Activated T-cell treated with anti-CD3 and anti-CD28 coated beads, Interleukin-2, amount 50 U/mL, for 72 hours (primary cell): Measurements from ENCODE around the gene TBPL1. TPM values are rescaled to one million over a fixed set of nuclear protein-coding genes. Genes with fewer than 3 reads are reported as not detected.
"Not testable (repeated sequence)": the region's sequence is repeated elsewhere in the genome, so short reads cannot be mapped to it uniquely, and the experiment has no call there.

ENCODE experiments used
- ATAC-seq, 2 donors: fragments of 150-1000 bp; cut with Tn5 transposase; replicated peaks in 1 of 2; 2 replicates each; pipeline ENCODE4 v1.10.0; 2021; ENCODE audit warnings: moderate library complexity in 2 of 2, mild to moderate bottlenecking in 1 of 2
- DNase-seq, 2 donors: peaks; one replicate each; pipeline ENCODE4 v3.0.0; 2021 to 2022; ENCODE audit warnings: mixed read lengths in 1 of 2
- H3K27ac Mint-ChIP-seq: one replicate; pipeline ENCODE4 v1.8.0; 2022; ENCODE audit warnings: mild to moderate bottlenecking, moderate library complexity, mixed read lengths
- H3K27me3 Mint-ChIP-seq: one replicate; pipeline ENCODE4 v1.8.0; 2022; ENCODE audit warnings: low read depth, mixed read lengths
- H3K36me3 Mint-ChIP-seq, 2 donors: one replicate each; pipeline ENCODE4 v1.8.0; 2022; ENCODE audit warnings: mixed read lengths in 2 of 2, mild to moderate bottlenecking in 1 of 2; ENCODE audit not compliant: insufficient read depth in 2 of 2
- H3K4me1 Mint-ChIP-seq: one replicate; pipeline ENCODE4 v1.8.0; 2022; ENCODE audit warnings: low read depth, mixed read lengths
- H3K4me3 Mint-ChIP-seq, 2 donors: one replicate each; pipeline ENCODE4 v1.8.0; 2022; ENCODE audit warnings: mild to moderate bottlenecking in 2 of 2, mixed read lengths in 2 of 2, moderate library complexity in 2 of 2
- H3K9me3 Mint-ChIP-seq, 2 donors: one replicate each; pipeline ENCODE4 v1.8.0; 2022; ENCODE audit warnings: mixed read lengths in 2 of 2
- total RNA-seq, 2 donors: library from RNA; stranded (reverse); gene quantifications; one replicate each; pipeline ENCODE4 v1.2.3, GENCODE V29; 2022

Gene TBPL1
- total RNA-seq = 10 to 100 TPM; 32.9 to 34.7 TPM

GRCh38 chr6:133952815-133953633 is at the start of gene TBPL1:
TSS of gene TBPL1 (plus strand) at chr6:133953224. CDS start at chr6:133980126, 26,902 bp downstream.
- H3K27me3 Mint-ChIP-seq = no peaks in the 10 kb centered on the region
- ATAC-seq (peak; percentile 96 to 97), DNase-seq (peak; percentile 86 to 89)
- peak within 1 kb of the TSS; percentile 91 to 95 for H3K4me3 Mint-ChIP-seq
- peaks cover 48% of the 10 kb centered on the region for H3K4me1 Mint-ChIP-seq
- peak within 1 kb of the TSS; percentile 94 for H3K27ac Mint-ChIP-seq
- H3K36me3 Mint-ChIP-seq = peaks cover 4 to 7% of the 10 kb centered on the region in 2 donors
- H3K9me3 Mint-ChIP-seq = no peaks in the 10 kb centered on the region

- DNase-seq (no peak), ATAC-seq (no peak)
- H3K9me3 Mint-ChIP-seq = no peaks in the 10 kb centered on the region
- H3K27ac Mint-ChIP-seq = no peak overlapping the region
- peaks cover 55% of the 10 kb centered on the region for H3K27me3 Mint-ChIP-seq
- no peaks in the 10 kb centered on the region for H3K4me1 Mint-ChIP-seq
- no peak overlapping the region for H3K4me3 Mint-ChIP-seq
- H3K36me3 Mint-ChIP-seq = no peaks in the 10 kb centered on the region
Observed at GRCh38 chr6:133903855-133904254, 49.2 kb upstream of the TBPL1 start.

GRCh38 chr6:133906050-133906449 is 47.0 kb upstream of the TBPL1 start:
- Mint-ChIP-seq H3K27ac (no peak overlapping the region), H3K36me3 (no peaks in the 10 kb centered on the region), H3K4me1 (no peaks in the 10 kb centered on the region), H3K4me3 (no peak overlapping the region), H3K27me3 (peaks cover 65% of the 10 kb centered on the region), H3K9me3 (no peaks in the 10 kb centered on the region)
- DNase-seq (no peak), ATAC-seq (no peak)

GRCh38 chr6:133916650-133917151 is 36.3 kb upstream of the TBPL1 start:
- no peaks in the 10 kb centered on the region for H3K36me3 Mint-ChIP-seq
- H3K9me3 Mint-ChIP-seq = no peaks in the 10 kb centered on the region
- peaks cover 21% of the 10 kb centered on the region for H3K27me3 Mint-ChIP-seq
- DNase-seq (peak; percentile 80 to 85), ATAC-seq (peak; percentile 51 to 67)
- H3K4me1 Mint-ChIP-seq = no peaks in the 10 kb centered on the region
- no peak overlapping the region for H3K4me3 Mint-ChIP-seq
- no peak overlapping the region for H3K27ac Mint-ChIP-seq

GRCh38 chr6:133917781-133918180 is 35.2 kb upstream of the TBPL1 start:
- no peak for DNase-seq
- Mint-ChIP-seq H3K27ac (no peak overlapping the region), H3K4me1 (no peaks in the 10 kb centered on the region), H3K4me3 (no peak overlapping the region), H3K9me3 (no peaks in the 10 kb centered on the region), H3K27me3 (peaks cover 21% of the 10 kb centered on the region), H3K36me3 (no peaks in the 10 kb centered on the region)
- ATAC-seq = no peak

GRCh38 chr6:133918208-133918930 is 34.7 kb upstream of the TBPL1 start:
- no peaks in the 10 kb centered on the region for H3K4me1 Mint-ChIP-seq
- DNase-seq (no peak), ATAC-seq (no peak)
- no peak overlapping the region for H3K4me3 Mint-ChIP-seq
- no peaks in the 10 kb centered on the region for H3K9me3 Mint-ChIP-seq
- H3K27me3 Mint-ChIP-seq = peaks cover 16% of the 10 kb centered on the region
- H3K27ac Mint-ChIP-seq = no peak overlapping the region
- no peaks in the 10 kb centered on the region for H3K36me3 Mint-ChIP-seq

GRCh38 chr6:133919362-133919761 is 33.7 kb upstream of the TBPL1 start:
- no peaks in the 10 kb centered on the region for H3K4me1 Mint-ChIP-seq
- DNase-seq (no peak), ATAC-seq (no peak)
- no peaks in the 10 kb centered on the region for H3K9me3 Mint-ChIP-seq
- peaks cover 17% of the 10 kb centered on the region for H3K27me3 Mint-ChIP-seq
- H3K36me3 Mint-ChIP-seq = no peaks in the 10 kb centered on the region
- H3K27ac Mint-ChIP-seq = no peak overlapping the region
- no peak overlapping the region for H3K4me3 Mint-ChIP-seq

GRCh38 chr6:133921249-133921859 is 31.7 kb upstream of the TBPL1 start:
- no peak overlapping the region for H3K4me3 Mint-ChIP-seq
- H3K4me1 Mint-ChIP-seq = no peaks in the 10 kb centered on the region
- no peaks in the 10 kb centered on the region for H3K36me3 Mint-ChIP-seq
- peaks cover 17% of the 10 kb centered on the region for H3K27me3 Mint-ChIP-seq
- no peaks in the 10 kb centered on the region for H3K9me3 Mint-ChIP-seq
- DNase-seq = peak; percentile 77 to 80
- no peak overlapping the region for H3K27ac Mint-ChIP-seq
- ATAC-seq = peak; percentile 72

GRCh38 chr6:133923938-133924593 is 29.0 kb upstream of the TBPL1 start:
- Mint-ChIP-seq H3K36me3 (no peaks in the 10 kb centered on the region), H3K4me3 (no peak overlapping the region), H3K4me1 (no peaks in the 10 kb centered on the region), H3K27me3 (peaks cover 23% of the 10 kb centered on the region), H3K27ac (no peak overlapping the region), H3K9me3 (no peaks in the 10 kb centered on the region)
- ATAC-seq (peak; percentile 76 to 78), DNase-seq (peak; percentile 52 to 53)

- not testable (repeated sequence) for H3K27ac Mint-ChIP-seq, DNase-seq, H3K4me1 Mint-ChIP-seq, ATAC-seq, H3K36me3 Mint-ChIP-seq, H3K4me3 Mint-ChIP-seq
- H3K9me3 Mint-ChIP-seq = peaks cover 3 to 12% of the 10 kb centered on the region in 2 donors
- peaks cover 14% of the 10 kb centered on the region for H3K27me3 Mint-ChIP-seq
Observed at GRCh38 chr6:133931221-133931620, 21.8 kb upstream of the TBPL1 start.

- H3K36me3 Mint-ChIP-seq = not testable (repeated sequence)
Observed at GRCh38 chr6:133936352-133936751, 16.7 kb upstream of the TBPL1 start.

GRCh38 chr6:133937909-133938308 is 15.1 kb upstream of the TBPL1 start:
- ATAC-seq (no peak), DNase-seq (no peak)
- peaks cover 4 to 5% of the 10 kb centered on the region in 2 donors for H3K36me3 Mint-ChIP-seq
- peaks cover 3 to 11% of the 10 kb centered on the region in 2 donors for H3K9me3 Mint-ChIP-seq
- H3K27me3 Mint-ChIP-seq = peaks cover 27% of the 10 kb centered on the region
- H3K27ac Mint-ChIP-seq = peak overlapping the region; percentile 22
- no peaks in the 10 kb centered on the region for H3K4me1 Mint-ChIP-seq
- H3K4me3 Mint-ChIP-seq = no peak overlapping the region

More at GRCh38 chr6:133936352-133936751, 16.7 kb upstream of the TBPL1 start:
- H3K4me3 Mint-ChIP-seq, H3K4me1 Mint-ChIP-seq, H3K27ac Mint-ChIP-seq, ATAC-seq, DNase-seq: not testable (repeated sequence)
- Mint-ChIP-seq H3K9me3 (peaks cover 3 to 13% of the 10 kb centered on the region in 2 donors), H3K27me3 (peaks cover 22% of the 10 kb centered on the region)
